ENCODE data around the gene CPA1.

Gene CPA1

GRCh38 chr7:130426564-130426963, 46.3 kb downstream of the CPA1 start:
- DNase-seq (ENCODE audit: low read depth in 2 of 2), result no peak

GRCh38 chr7:130429019-130429418, 48.7 kb downstream of the CPA1 start:
- no peak for DNase-seq (ENCODE audit: low read depth in 2 of 2)

DNA sequence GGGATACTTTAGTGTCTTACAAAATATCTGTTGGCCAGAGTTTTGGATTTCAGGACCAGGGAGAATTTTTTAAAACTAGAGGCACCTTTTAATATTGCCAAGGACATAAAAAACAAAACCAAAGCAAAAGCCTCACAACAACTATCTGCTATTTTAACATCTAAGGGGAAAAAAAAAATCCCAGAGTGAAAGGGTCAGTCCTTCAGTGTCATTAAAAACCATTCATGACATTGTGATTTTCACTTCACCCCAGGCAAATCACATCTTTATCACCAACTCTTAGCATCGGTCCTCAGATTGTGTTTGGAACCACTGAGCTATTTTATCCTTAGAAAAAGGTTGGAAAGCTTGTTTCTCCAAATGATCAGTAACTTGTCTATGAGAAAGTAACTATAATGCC, 49.8 kb downstream of the CPA1 start:
- DNase-seq (ENCODE audit: low read depth in 2 of 2), result no peak

- DNase-seq (ENCODE audit: low read depth in 2 of 2), result no peak
These were observed 50.8 kb downstream of the CPA1 start for GRCh38 chr7:130430841-130431666.

GRCh38 chr7:130432886-130433285, 52.6 kb downstream of the CPA1 start:
- no peak for DNase-seq (ENCODE audit: low read depth in 2 of 2)

DNA sequence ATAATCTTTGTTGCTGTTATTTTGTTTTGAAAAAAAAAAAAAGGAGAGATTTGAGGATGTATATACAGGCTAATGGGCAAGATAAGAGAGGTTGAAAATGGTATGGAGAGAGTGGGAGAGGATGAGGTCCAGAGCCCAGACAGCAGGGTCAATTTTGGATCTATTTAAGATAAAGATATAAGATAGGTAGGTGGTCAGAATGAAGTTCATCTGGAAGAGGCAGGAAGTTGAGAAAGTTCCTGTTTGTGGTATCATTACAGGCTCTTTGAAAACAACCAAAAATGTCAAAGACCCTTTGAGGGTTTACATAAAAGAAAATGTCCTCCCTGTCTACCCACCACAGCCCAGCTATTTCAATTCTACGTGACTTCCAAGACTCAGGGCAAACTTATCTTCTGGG, 53.0 kb downstream of the CPA1 start:
- no peak for DNase-seq (ENCODE audit: low read depth in 2 of 2)

GRCh38 chr7:130435311-130435854, 55.1 kb downstream of the CPA1 start:
- no peak for DNase-seq (ENCODE audit: low read depth in 2 of 2)

DNA sequence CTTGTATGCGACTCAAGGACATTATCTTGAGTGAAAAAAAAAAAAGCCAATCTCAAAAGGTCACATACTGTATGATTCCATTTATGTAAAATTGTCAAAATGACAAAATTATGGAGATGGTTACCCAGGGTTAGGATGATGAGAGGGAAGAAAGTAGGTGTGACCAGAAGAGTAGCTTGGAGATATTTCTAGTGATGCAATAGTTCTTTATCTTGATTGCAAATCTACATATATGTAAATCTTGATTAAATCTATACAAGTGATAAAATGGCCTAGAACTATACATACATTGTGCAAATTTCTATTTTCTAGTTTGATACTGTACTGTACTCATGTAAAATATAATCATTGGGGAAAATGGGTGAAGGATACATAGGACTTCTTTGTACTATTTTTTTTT, 56.0 kb downstream of the CPA1 start:
- DNase-seq (ENCODE audit: low read depth in 2 of 2), result no peak

Measured in stimulated activated CD8-positive, alpha-beta memory T cell treated with anti-CD3 and anti-CD28 coated beads, Interleukin-7, amount 100 ng/mL, for 1 hour (primary cell).